Thymus (tissue), 11 donors: ENCODE results near the gene COL23A1. TPM values are rescaled to one million over a fixed set of nuclear protein-coding genes. Genes with fewer than 3 reads are reported as not detected.

Source experiments
- DNase-seq, 9 donors: peaks; one replicate each; pipeline ENCODE4 v3.0.0-alpha.2; 2013; ENCODE audit warnings: low spot score in 9 of 9, low read depth in 6 of 9, missing footprints in 1 of 9
- H3K27ac ChIP-seq, 2 donors: one replicate each; pipeline ENCODE4 v1.5.1; 2013; ENCODE audit warnings: control low read depth in 1 of 2, low read depth in 1 of 2, low read length in 1 of 2, mild to moderate bottlenecking in 1 of 2, moderate library complexity in 1 of 2
- H3K27me3 ChIP-seq, 2 donors: one replicate each; pipeline ENCODE4 v1.5.1; 2013; ENCODE audit warnings: low read length in 1 of 2; ENCODE audit not compliant: control insufficient read depth in 2 of 2, insufficient read depth in 1 of 2
- H3K36me3 ChIP-seq, 2 donors: one replicate each; pipeline ENCODE4 v1.5.1; 2013; ENCODE audit warnings: low read length in 1 of 2, mild to moderate bottlenecking in 1 of 2, moderate library complexity in 1 of 2; ENCODE audit not compliant: control insufficient read depth in 2 of 2, insufficient read depth in 2 of 2
- H3K4me1 ChIP-seq, 2 donors: one replicate each; pipeline ENCODE4 v1.5.1; 2013; ENCODE audit warnings: low read length in 2 of 2; ENCODE audit not compliant: control insufficient read depth in 2 of 2, insufficient read depth in 2 of 2
- H3K4me3 ChIP-seq, 2 donors: one replicate each; pipeline ENCODE4 v1.5.1; 2013; ENCODE audit warnings: low read length in 2 of 2, control low read depth in 1 of 2, mild to moderate bottlenecking in 1 of 2
- H3K9me3 ChIP-seq, 2 donors: one replicate each; pipeline ENCODE4 v1.5.1; 2013; ENCODE audit warnings: low read length in 1 of 2, mild to moderate bottlenecking in 1 of 2; ENCODE audit not compliant: control insufficient read depth in 2 of 2, insufficient read depth in 1 of 2
- WGBS: extraction: QIAGEN DNeasy Blood & Tissue Kit; methylation state at CpG from one replicate; pipeline ENCODE4 v1.1.7; 2013; 5-methylcytosine and 5-hydroxymethylcytosine counted together
- polyA plus RNA-seq: library from polyadenylated mRNA; stranded (reverse); fragments of 200-250 nt; gene quantifications from one replicate; pipeline ENCODE4 v1.2.3, GENCODE V29; 2013
- total RNA-seq: library from RNA; stranded (reverse); fragments of 120-200 nt; gene quantifications from one replicate; pipeline ENCODE4 v1.2.4, GENCODE V29; 2013
- donor health status: healthy.

Gene COL23A1
- total and polyA plus RNA-seq, 2 donors, result 1.5 to 2.6 TPM

DNA sequence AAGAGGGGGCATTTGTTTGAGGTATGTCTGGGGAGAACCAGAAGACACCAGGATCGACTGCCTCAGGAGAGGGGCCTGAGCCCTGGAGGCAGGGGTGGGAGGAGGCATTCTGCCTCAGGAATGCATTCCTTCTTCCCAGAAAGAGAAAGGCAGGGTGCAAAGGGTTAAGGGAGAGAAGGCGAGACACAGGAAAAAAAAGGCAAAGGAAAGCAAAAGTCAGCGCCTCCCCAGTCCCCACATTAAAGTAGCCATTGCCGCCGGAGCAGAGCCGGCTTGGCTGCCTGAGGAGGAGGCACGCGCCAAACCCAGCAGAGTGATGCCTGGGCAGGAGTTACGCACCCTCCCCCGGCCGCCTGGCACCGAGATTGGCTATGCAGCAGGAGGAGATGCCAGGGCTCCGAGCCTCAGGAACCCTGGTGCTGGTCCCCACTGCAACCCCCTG, 233.7 kb downstream of the COL23A1 start:
- peak in 2 of 9 donors; percentile 25 to 38 for DNase-seq
- peaks cover 4 to 5% of the 10 kb centered on the region in 2 donors for H3K36me3 ChIP-seq
- H3K27ac ChIP-seq, result no peak overlapping the region
- no peaks in the 10 kb centered on the region for H3K9me3 ChIP-seq
- peaks cover 14 to 23% of the 10 kb centered on the region in 2 donors for H3K4me1 ChIP-seq
- 4% methylated on average over 13 of the region's 13 CpGs for WGBS
- H3K27me3 ChIP-seq, result peaks cover 0 to 8% of the 10 kb centered on the region in 2 donors
- H3K4me3 ChIP-seq, result no peak overlapping the region

DNA sequence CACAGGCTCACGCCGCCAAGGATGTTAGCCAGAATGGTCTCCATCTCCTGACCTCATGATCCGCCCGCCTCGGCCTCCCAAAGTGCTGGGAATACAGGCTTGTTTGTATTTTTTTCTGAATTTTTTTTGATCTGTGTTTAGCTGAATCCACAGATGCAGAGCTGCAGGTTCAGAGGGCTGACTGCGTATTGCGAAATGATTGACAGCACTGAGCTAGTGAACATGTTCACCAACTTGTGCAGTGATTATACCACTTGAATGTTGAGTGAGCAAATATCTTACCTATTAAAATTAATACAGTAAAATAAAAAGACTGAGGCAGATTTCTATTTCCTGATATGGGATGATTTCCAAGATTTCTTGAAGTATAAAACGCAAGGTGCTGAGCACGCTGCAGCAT, 234.5 kb downstream of the COL23A1 start:
- no peaks in the 10 kb centered on the region for H3K9me3 ChIP-seq
- DNase-seq, result no peak
- peaks cover 5 to 12% of the 10 kb centered on the region in 2 donors for H3K36me3 ChIP-seq

DNA sequence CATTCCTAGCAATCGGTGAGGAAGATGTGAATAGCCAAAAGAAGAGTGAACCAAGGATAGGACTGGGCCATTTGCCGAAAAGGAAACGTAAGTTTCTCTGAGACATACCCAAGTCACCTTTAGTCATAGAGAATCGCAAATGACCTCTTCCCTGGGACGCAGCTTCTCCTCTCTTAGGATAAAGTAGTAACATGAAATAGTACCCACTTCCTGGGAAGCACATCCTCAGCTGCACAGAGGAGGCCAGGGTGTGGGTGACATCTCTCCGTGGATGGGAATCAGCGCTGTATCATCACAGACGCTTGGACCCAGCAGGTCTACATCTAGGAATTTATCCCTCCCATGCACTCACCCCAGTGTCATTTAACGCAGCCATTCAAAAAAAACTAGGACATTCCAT, 236.7 kb downstream of the COL23A1 start:
- 95% methylated on average over 9 of the region's 9 CpGs for WGBS
- no peak overlapping the region for H3K4me3 ChIP-seq
- peaks cover 0 to 8% of the 10 kb centered on the region in 2 donors for H3K27me3 ChIP-seq
- no peak overlapping the region for H3K27ac ChIP-seq
- peaks cover 3 to 12% of the 10 kb centered on the region in 2 donors for H3K36me3 ChIP-seq
- DNase-seq, result no peak
- peaks cover 11 to 18% of the 10 kb centered on the region in 2 donors for H3K4me1 ChIP-seq
- no peaks in the 10 kb centered on the region for H3K9me3 ChIP-seq

More for the DNA sequence above, 234.5 kb downstream of the COL23A1 start:
- Histone ChIP-seq H3K27ac (no peak overlapping the region), H3K4me3 (no peak overlapping the region), H3K4me1 (peaks cover 11 to 19% of the 10 kb centered on the region in 2 donors), H3K27me3 (peaks cover 0 to 8% of the 10 kb centered on the region in 2 donors)
- WGBS, result 96% methylated on average over 9 of the region's 9 CpGs

DNA sequence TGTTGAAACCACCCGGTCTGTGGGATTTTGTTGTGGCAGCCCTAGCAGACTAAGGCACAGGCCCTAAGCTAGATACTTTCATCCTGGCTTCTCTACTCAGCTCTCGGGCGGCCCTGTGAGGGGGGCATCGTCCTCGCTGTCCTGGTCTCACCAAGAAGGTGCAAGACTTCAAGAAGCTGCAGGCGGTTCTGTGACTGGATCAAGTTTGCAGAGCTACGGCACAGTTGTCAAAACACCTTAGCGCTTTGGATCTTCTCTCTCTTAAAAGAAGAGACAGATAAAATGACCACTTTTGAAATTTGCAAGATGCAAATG, 238.2 kb downstream of the COL23A1 start:
- peaks cover 3 to 12% of the 10 kb centered on the region in 2 donors for H3K36me3 ChIP-seq
- H3K4me3 ChIP-seq, result no peak overlapping the region
- 96% methylated on average over 8 of the region's 8 CpGs for WGBS
- H3K27ac ChIP-seq, result no peak overlapping the region
- DNase-seq, result no peak
- H3K9me3 ChIP-seq, result no peaks in the 10 kb centered on the region
- H3K27me3 ChIP-seq, result peaks cover 0 to 4% of the 10 kb centered on the region in 2 donors
- peaks cover 7 to 13% of the 10 kb centered on the region in 2 donors for H3K4me1 ChIP-seq

DNA sequence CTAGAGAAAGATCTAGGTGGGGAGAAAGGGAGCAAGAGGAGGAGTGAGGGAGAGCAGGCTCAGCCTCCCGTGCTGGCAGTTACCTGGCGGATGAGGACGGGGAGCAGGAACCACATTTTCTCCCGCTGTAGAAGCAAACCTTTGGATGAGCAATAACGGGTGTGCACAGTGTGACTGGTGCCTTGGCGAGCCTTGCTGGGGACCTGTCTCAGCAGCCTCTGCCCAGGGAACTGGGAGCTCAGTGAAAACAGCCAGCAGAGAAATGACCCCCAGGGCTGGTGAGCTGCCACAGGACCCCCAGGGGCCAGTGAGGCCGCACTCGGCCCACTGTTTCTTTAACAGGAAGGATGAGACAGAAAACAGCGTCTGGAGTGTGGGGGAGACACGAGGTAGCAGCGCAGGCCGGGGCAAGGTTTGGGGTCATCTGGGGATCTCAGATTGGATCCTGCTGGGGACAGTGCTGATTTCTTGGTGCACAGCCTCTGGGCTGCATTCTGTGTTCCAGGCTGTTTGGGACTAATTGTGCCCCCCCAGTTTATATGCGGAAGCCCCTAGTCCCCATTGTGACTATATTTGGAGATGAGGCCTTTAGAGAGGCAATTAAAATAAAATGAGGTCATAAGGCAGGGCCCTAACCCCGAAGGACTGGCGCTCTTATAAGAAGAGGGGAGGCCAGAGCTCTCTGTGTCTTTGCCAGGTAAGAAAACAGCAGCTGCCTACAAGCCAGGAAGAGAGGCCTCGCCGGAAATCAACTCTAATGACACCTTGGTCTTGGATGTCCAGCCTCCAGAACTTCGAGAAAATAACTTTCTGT, 238.8 kb downstream of the COL23A1 start:
- Histone ChIP-seq H3K27me3 (no peaks in the 10 kb centered on the region), H3K27ac (no peak overlapping the region), H3K4me1 (peaks cover 2 to 8% of the 10 kb centered on the region in 2 donors), H3K36me3 (peaks cover 3 to 12% of the 10 kb centered on the region in 2 donors), H3K9me3 (no peaks in the 10 kb centered on the region), H3K4me3 (no peak overlapping the region)
- no peak for DNase-seq
- 95% methylated on average over 18 of the region's 18 CpGs for WGBS

DNA sequence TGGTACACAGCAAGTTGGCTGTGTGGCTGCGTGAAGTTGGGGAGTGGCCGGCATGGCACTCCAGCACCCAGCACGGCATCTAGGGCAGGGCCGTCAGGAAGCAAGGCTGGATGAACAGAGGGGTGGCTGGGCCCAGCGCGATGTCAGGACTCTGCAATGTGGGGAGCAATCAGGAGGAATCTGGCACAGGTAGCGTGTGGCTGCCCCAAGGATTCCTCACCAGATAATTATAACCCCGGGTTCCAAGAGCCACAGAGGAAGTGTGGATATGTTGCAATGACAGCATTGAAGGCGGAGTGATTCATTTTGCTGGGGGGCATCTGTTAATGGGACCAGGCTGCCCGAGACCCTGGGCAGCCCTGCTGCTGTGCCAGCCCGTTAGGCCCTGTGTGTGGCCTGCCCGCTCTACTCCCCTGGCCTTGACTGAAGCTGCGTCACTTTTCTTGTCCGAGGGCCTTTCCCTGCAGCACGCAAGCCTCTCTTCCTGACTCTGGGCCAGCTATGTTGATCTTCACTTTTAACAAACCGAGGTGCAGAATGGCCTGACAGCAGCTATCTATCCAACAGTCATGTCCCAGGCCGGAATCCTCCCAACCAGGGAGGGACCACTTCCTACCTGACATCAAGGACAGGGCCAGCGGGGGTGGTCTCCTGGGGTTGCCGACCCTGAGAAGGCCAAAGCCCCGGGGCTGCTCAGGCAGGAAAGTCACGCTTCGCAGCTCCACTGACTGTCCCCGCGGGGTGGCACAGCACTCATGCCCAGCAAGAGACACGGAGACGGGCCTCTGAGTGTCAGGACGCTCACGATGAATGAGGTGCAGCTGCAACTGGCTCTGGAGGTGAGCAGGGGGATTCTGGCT, 239.6 kb downstream of the COL23A1 start:
- Histone ChIP-seq H3K27ac (no peak overlapping the region), H3K4me3 (no peak overlapping the region), H3K9me3 (no peaks in the 10 kb centered on the region), H3K4me1 (peaks cover 0 to 3% of the 10 kb centered on the region in 2 donors), H3K36me3 (peaks cover 3 to 12% of the 10 kb centered on the region in 2 donors), H3K27me3 (no peaks in the 10 kb centered on the region)
- DNase-seq, result no peak
- 92% methylated on average over 28 of the region's 28 CpGs for WGBS

DNA sequence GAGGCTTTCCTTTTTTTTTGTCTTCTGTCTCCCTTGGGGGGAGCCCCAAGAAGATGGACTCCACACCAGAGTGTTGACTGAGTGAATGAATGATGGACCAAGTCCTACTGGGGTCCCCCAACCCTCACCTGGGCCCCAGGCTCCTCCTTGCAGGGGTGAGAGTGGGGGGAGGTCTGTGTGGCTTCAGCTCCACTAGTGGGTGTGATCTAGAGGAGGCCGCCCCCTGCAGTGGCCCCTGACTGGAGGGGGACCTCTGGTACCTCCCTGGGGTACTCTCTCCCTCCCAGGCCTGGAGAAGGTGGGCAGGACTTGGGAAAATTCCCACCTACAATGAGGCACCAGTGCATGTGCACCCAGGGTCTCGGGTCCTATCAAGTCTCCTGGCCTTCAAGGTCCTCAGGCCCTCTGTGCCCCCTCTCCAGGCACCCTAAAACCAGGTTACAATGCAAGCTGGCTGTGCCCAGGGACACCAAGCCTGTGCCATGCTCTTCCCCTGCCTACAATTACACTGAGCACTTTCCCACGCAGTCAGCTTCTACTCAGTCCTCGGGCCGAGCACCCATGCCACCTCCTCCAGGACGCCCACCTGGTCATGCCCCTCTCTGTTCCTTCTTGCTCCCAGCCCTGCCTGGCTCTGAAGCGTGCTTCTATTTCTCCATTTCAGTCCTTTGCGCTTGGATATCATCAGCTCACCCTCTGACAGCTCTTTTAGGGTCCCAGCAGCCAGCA, 240.4 kb downstream of the COL23A1 start:
- Histone ChIP-seq H3K27ac (no peak overlapping the region), H3K27me3 (no peaks in the 10 kb centered on the region), H3K4me3 (no peak overlapping the region), H3K36me3 (peaks cover 3 to 12% of the 10 kb centered on the region in 2 donors), H3K9me3 (no peaks in the 10 kb centered on the region), H3K4me1 (peaks cover 0 to 3% of the 10 kb centered on the region in 2 donors)
- DNase-seq, result no peak
- 97% methylated on average over 8 of the region's 8 CpGs for WGBS

DNA sequence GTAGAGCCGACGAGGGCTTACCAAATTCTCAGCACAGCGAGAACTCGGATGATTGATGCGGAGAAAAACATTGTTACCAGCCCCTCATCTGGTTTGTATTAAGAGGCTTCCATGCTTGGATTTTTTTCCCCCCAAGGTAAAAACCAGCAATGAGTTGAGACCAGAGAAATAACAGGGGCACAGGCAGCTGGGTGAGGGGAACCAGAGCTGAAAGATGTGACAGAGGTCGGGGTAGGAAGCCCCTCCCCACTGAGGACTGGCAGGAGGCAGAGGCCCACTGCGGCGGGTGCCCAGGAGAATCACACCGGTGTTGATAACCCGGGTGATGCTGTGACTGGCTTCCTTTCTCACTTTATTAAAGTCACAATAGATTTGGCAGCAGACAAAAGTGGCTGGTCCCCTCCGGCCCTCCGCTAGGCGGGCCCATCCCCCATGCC, 241.1 kb downstream of the COL23A1 start:
- Histone ChIP-seq H3K4me1 (peaks cover 0 to 3% of the 10 kb centered on the region in 2 donors), H3K27ac (no peak overlapping the region), H3K9me3 (no peaks in the 10 kb centered on the region), H3K36me3 (peaks cover 3 to 12% of the 10 kb centered on the region in 2 donors), H3K4me3 (no peak overlapping the region), H3K27me3 (no peaks in the 10 kb centered on the region)
- DNase-seq, result no peak
- WGBS, result 88% methylated on average over 13 of the region's 13 CpGs
